ENCODE data around the gene THAP3. TPM values are rescaled to one million over a fixed set of nuclear protein-coding genes. Genes with fewer than 3 reads are reported as not detected.
A peak's percentile ranks its signal among the peaks of the same experiment; 100 is the strongest.

The THAP3 gene
- total RNA-seq, 2 donors from 2014 or later: 11.9 to 18.9 TPM

DNA sequence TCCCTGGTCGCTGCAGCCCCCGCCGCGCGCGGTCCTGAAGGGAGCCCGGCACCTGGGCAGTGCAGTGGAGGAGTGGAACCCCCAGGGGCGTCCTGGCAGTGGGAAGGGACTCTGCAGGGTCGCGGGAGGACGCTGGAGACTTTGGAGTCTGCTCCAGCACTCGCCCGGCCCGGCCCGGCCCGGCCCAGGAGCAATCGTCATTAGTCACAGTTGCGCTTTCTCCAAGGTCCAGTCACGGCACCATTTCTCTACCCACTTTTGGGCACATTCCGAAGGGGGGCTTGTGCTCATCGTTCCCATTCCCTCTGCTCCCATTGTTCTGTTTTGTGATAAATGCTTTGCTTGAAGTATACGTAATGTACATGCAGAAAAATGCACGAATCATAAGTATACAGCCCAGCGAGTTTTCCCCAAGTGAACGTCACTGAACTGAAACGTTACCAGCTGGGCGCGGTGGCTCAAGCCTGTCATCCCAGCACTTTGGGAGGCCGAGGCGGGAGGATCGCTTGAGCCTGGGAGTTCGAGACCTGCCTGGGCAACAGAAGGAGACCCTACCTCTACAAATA, 999 bp downstream of the THAP3 start:
- H3K4me1 ChIP-seq: peaks cover 27% of the 10 kb centered on the region
- no peaks in the 10 kb centered on the region for H3K27me3 ChIP-seq
- peak; percentile 38 for ATAC-seq
- H3K9me3 ChIP-seq: no peaks in the 10 kb centered on the region
- peak overlapping the region; percentile 65 to 87 (median 84) for H3K27ac ChIP-seq
- peaks cover 0 to 4% of the 10 kb centered on the region in 2 donors for H3K36me3 ChIP-seq (replicated peaks in 1 of 2; ENCODE audit: insufficient read depth in 1 of 2, low read depth in 2 of 2)
- peak overlapping the region; percentile 27 to 51 for H3K4me3 ChIP-seq
- TF ChIP-seq POLR2A (IDR thresholded peaks at IDR 0.05): peak in 1 of 3 donors; percentile 27
- TF ChIP-seq, protein P1, sequence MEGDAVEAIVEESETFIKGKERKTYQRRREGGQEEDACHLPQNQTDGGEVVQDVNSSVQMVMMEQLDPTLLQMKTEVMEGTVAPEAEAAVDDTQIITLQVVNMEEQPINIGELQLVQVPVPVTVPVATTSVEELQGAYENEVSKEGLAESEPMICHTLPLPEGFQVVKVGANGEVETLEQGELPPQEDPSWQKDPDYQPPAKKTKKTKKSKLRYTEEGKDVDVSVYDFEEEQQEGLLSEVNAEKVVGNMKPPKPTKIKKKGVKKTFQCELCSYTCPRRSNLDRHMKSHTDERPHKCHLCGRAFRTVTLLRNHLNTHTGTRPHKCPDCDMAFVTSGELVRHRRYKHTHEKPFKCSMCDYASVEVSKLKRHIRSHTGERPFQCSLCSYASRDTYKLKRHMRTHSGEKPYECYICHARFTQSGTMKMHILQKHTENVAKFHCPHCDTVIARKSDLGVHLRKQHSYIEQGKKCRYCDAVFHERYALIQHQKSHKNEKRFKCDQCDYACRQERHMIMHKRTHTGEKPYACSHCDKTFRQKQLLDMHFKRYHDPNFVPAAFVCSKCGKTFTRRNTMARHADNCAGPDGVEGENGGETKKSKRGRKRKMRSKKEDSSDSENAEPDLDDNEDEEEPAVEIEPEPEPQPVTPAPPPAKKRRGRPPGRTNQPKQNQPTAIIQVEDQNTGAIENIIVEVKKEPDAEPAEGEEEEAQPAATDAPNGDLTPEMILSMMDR (IDR thresholded peaks at IDR 0.05): no peak
- intact Hi-C loops (cut with DNase I): no loop called here
- DNase-seq: peak; percentile 31 to 41 (median 36)
- 0 to 2% methylated on average over 19 to 30 of the region's 32 CpGs for WGBS, 2 donors

DNA sequence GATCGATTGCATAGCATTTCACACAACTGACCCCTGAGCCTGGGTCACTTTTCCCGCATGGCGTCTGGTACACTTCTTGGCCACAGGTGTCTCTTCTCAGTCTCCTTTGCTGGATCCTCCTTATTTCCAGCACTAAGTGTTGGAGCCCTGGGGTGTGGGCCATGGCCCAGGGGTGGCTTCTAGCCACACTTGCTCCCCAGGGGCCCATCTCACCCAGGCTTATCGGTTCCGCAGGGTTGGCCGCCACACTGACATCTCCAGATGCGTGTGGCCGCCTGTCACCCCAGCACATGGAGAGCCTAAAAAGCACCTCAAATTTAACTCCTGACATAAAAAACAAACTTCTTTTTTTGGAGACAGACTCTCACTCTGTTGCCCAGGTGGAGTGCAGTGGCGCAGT, 2.4 kb downstream of the THAP3 start:
- WGBS, 2 donors: 87 to 95% methylated on average over 4 to 9 of the region's 9 CpGs
- Histone ChIP-seq H3K27ac (no peak overlapping the region), H3K4me3 (no peak overlapping the region), H3K27me3 (no peaks in the 10 kb centered on the region), H3K9me3 (no peaks in the 10 kb centered on the region), H3K4me1 (peaks cover 27% of the 10 kb centered on the region), H3K36me3 (replicated peaks in 1 of 2; ENCODE audit: insufficient read depth in 1 of 2, low read depth in 2 of 2) (no peaks in the 10 kb centered on the region)
- DNase-seq (no peak), ATAC-seq (no peak)
- TF ChIP-seq, protein P1 (IDR thresholded peaks at IDR 0.05): no peak
- intact Hi-C loops (cut with DNase I): no loop called here

DNA sequence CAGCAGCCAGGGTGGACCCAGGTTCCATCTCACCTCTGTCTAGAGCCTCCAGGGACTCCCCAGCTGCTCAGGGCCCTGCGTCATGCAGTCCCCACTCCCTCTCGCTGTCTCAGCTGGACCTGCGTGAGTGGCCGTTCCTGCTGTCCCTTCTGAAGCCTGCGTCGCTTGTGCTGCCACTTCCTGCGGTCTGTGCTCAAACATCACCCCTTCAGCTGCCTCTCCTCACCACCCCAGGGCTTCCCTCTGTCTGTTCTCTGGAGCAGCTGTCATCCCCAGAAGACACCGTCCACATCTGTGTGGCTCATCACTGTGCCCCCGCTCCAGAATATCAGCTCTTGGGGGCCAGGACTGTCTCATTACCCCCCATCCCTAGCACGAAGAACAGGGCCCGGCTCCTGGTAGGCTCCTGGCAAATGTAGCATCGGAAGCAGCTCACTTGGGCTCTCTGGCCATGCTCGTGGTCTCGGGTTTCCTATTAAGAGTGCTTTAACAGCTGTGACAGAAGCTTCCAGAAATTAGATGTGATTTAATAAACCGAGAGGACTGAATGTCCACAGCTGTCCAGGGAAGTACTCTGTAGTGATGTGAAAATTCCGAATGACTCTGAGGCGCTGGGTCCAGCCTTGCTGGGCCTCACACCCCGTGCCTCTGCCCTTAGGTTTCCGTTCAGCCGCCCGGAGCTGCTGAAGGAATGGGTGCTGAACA, 3.3 kb downstream of the THAP3 start:
- Histone ChIP-seq H3K4me3 (no peak overlapping the region), H3K27ac (no peak overlapping the region), H3K9me3 (no peaks in the 10 kb centered on the region), H3K36me3 (replicated peaks in 1 of 2; ENCODE audit: insufficient read depth in 1 of 2, low read depth in 2 of 2) (peaks cover 1 to 3% of the 10 kb centered on the region in 2 donors), H3K27me3 (no peaks in the 10 kb centered on the region), H3K4me1 (peaks cover 27% of the 10 kb centered on the region)
- ATAC-seq: no peak
- 90 to 92% methylated on average over 17 to 21 of the region's 21 CpGs for WGBS, 2 donors
- intact Hi-C loops (cut with DNase I): no loop called here
- no peak for DNase-seq
- TF ChIP-seq, protein P1 (IDR thresholded peaks at IDR 0.05): no peak
- no peak for TF ChIP-seq POLR2A (IDR thresholded peaks at IDR 0.05)

DNA sequence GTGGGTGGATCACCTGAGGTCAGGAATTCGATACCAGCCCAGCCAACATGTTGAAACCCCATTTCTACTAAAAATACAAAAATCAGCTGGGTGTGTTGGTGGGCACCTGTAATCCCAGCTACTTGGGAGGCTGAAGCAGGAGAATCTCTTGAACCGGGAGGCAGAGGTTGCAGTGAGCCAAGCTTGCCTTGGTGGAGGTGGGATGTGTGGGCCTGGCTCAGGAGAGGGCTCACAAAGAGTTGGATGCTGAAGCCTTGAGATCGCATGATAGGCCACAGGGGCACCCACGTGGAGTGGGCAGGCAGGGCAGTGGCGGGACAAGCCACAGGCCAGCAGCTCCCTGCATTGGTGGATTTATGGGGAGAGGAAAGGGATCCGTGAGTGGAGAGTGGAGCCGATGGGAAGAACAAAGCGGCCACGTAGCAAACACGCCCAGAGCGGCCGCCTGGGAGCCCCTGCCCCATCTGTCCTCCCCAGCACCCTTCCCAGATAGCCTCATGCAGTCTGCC, 4.4 kb downstream of the THAP3 start:
- WGBS, 2 donors: 90 to 92% methylated on average over 12 of the region's 12 CpGs
- no peak overlapping the region for H3K4me3 ChIP-seq
- intact Hi-C loops (cut with DNase I): no loop called here
- peaks cover 27% of the 10 kb centered on the region for H3K4me1 ChIP-seq
- DNase-seq: no peak
- H3K27me3 ChIP-seq: no peaks in the 10 kb centered on the region
- H3K27ac ChIP-seq: no peak overlapping the region
- TF ChIP-seq POLR2A (IDR thresholded peaks at IDR 0.05): no peak
- TF ChIP-seq, protein P1 (IDR thresholded peaks at IDR 0.05): no peak
- no peak for ATAC-seq
- H3K36me3 ChIP-seq (replicated peaks in 1 of 2; ENCODE audit: insufficient read depth in 1 of 2, low read depth in 2 of 2): peaks cover 3 to 6% of the 10 kb centered on the region in 2 donors
- H3K9me3 ChIP-seq: no peaks in the 10 kb centered on the region

All from body of pancreas (tissue), 4 donors.